ENCODE data around the gene ZCCHC14.

ZCCHC14 gene

DNA sequence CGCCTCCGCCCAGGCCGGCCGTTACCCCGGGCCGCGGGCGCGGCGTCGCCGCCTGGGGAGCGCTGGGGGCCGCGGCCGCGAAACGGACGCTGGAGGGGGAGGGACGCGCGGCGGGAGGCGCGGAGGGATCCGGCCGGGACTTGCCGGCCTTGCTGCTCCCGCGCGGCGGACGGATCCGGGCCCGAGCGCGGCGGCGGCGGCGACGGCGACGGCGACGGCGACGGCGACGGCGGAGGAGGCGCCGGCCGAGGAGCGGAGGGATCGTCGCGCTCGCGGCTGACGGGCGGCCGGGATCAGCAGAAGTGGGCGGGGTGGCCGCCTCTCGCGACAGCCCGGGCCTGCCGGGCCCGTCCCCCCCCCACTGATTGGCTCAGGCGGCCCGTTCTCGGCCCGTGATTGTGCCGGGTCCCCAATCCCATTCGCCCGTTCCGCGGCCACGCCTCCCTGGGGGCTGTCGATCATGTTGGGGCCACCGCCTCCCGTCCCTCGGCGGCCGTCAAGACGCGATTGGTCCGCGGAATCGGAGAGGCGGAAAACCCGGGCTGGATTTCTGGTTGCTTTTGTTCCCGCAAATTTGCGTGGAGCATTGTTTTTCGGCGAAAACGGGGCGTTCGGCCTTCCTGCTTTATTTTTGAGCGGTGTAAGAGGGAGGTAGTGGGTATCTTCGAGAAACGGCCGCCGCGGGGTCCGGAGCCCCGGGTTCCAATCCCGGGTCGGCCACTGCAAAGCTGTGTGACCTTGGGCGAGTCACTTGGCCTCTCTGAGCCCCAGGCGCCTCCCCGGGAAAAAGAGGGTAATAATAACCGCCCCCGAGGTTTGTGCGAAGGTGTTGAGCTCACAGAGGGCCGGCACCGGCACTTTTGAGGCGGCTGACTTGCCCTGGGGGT lies at the start of gene ZCCHC14:
TSS of gene ZCCHC14 (minus strand) at position 304 of the 887 bp plus-strand sequence. CDS start 786 bp downstream, outside the sequence.
- peak; percentile 98 for DNase-seq

DNA sequence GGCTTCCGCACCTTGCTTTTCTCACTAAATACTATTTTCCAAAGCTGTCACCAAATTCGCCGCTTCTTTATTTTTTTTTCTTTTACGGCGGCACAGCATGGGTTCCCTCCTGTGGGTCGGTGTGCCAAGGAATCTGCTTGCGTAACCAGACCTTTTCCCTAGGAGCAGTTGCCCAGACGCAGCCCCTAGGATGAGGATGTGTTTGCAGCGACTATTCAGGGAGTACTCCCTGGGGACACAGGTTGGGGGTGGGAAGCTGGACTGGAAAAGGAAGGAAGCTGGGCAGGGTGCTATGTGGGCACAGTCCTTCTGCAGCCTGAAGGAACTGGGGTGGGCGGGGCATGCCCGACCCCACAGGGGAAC lies 49.0 kb upstream of the ZCCHC14 start:
- no peak for DNase-seq

DNA sequence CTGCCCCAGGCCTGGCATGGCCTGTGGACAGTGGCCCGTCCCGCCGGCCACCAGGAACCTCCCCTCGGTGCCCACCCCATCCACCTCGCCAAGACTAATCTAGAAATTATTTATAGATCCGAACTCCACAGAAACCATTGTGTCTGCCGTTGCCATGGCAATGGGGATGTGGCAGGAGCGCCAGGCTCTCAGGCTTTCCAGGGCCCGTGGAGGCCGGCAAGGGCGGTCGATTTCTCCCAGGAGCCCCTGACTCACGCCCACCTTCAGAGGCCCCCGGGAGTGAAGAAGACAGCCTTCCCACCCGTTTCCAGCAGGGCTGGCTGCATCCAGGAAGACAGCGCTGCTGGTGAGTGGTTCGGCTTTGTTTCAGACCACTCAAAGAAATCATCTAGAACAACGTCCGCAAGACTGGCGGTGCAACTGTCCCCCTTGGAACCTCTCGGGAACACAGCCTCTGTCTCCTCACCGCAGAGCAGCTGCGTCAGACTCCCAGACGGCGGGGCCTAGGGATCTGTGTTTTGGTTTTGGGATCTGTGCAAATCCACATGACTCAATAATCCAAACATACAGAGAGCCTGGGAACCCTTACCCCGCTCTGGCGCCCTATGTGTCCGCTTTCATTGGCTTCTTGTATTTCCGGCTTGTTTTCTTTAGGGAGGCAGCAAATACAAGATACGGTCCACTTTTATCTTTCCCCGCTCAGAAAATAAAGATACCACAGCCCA lies 48.5 kb upstream of the ZCCHC14 start:
- peak; percentile 47 for DNase-seq

DNA sequence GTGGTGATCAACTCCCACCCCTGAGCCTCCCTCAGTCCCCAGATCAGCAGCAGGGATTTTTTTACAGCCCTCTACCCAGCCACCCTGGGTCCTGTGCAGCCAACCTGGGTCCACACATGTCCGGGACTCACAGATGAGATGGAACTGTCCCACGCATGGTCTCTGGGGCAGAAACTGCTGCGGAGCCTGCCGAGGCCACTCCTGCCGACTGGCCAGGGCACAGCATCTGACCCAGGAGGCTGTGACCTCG lies 48.0 kb upstream of the ZCCHC14 start:
- no peak for DNase-seq

DNA sequence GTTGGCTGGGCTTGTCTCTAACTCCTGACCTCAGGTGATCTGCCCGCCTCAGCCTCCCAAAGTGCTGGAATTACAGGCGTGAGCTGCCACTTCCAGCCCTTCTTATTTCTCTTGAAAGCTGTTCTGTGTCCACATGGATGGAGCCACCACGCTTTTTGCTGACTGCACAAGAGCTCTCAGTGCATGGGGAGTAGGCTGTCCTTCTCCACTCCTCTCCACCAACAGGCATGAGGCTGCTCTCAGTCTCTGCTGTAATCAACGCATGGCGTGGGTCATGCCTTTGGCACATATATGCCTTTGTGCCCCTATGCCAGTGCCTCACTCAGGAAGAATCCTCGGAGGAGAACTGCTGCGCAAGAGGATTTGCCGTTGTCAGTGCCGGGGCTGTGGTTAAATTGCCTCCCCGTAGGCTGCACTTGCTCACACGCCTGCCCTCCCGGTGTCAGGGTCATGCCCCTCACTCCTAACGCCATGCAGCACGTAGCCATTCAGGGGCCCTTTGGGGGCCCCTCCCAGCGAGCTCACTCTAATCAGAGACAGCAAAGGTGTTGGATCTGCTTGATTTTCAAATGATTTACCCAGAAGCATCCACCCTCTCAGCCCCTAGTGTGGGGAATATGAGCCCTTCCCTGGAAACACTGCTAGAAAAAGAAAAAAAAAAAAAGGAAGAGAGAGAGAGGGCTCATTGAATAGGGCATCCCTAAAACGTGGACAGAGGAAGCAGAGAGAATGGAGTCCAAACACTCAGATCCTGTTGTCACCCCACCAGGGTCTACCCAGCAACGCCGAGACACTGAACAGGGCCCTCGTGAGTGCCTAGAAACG lies 47.5 kb upstream of the ZCCHC14 start:
- DNase-seq: no peak

DNA sequence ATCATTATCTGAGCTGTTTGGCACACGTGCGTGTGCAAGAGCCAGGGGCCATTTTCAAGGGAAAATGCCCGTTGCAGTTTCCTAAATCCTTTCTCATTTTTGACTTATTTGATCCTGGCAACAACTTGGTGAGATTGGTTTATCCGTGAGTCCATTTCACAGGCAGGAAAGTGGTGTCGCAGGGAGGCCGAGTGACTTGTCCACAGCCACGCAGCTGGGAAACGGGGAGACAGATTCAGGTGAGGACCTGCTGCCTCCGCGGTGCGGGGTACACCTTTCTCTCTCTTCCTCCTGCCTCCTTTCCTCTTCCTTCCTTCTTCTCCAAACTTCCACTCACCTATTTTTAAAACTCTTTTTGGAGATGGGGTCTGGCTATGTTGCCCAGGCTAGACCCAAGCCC lies 46.3 kb upstream of the ZCCHC14 start:
- no peak for DNase-seq

DNA sequence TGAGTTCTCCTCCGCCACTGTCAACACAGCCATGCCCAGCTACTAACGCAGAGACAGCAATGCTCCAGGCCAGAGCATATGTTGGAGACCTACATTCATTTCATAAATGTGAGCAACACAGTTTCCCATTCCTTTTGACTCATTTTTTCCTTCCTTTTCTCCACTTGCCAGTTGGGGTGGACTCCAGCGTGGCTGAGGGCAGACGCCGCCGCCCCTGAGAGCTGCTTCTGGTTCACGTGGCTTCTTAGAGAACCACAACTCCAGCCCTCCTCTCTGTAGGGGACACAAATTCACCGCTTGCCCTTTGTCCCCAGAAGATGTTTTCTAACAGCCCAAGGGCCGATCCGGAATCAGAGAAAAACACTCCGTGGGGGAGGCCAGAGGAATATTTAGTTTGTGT lies 45.8 kb upstream of the ZCCHC14 start:
- DNase-seq: no peak

DNA sequence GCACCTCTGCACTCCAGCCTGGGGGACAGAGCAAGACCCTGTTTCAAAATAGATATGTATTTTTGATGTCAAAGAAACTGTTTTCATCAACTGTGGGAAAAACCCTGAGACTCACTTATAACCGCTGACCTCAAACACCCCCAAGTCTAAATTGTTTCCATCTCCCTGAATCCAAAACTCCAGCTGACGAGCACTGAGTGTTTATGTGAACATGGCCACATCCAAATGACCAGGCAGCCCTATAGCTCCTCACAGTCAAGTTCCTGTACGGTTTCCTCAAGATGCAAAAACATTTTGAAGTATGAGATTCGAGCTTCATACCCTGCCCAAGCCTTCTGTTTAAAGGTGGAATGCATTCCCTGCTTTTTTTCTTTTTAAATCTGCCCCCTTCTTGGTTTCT lies 45.3 kb upstream of the ZCCHC14 start:
- no peak for DNase-seq

DNA sequence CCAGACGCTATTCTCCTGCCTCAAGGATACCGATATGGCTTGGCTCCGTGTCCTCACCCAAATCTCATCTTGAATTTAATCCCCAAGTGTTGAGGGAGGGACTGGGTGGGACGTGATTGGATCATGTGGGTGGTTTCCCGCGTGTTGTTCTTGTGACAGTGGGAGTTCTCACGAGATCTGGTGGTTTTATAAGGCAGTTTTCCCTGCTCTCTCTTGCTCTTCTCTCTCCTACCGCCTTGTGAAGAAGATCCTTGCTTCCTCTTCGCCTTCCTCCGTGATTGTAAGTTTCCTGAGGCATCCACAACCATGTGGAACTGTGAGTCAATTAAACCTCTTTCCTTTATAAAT lies 43.9 kb upstream of the ZCCHC14 start:
- no peak for DNase-seq

DNA sequence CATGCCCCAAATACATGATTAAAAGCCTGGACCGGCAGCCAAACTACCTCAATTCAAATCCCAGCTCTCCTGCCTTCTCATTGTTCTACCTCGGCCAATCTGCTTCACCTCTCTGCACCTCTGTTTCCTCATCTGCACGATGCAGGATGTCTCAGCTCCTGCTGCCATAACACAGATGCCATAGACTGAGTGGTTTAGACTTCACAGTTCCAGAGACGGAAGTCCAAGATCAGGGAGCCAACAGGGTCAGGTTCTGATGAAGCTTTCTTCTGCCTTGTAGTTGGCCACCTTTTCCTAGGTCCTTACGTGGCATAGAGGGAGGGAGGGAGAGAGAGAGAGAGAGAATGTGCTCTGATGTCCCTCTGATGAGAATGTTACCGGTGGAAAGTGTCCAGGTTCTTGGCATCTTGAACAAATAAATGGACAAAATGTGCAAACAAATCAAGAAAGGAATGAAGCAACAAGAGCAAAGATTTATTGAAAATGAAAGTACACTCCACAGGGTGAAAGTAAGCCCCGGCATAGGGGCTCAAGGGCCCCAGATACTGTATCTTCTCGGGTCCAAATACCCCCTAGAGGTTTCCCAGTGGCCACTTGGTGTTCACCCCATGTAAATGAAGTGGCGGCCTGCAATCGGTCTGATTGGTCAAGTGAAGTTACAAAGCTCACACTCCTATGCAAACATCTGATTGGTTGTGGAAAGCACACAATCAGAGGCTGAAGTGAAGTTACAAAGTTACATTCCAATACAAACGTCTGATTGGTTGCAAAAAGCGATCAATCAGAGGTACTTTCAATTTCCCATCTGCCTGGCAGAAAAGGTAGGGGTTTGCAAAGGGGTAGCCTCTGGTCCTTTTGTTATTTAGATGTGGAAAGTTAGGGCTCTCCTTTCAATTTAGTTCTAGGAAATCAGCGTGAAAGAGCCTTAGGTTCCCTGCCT lies 43.3 kb upstream of the ZCCHC14 start:
- no peak for DNase-seq

DNA sequence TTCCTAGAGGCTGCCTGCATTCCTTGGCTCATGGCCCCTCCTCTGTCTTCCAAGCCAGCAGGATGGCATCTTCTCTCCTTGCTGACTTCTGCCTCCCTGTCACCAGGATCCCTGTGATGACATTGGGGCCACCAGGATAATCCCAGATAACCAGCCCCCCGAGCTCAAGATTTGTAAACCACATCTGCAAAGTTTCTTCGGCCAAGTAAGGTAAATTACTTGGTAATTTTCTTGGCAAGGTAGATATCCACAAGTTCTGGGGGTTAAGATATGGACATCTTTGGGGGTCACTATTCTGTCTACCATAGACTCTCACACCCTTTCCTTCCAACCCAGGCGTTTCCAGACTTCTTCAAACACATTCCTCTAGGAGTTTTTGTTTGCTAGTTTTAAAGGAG lies 42.6 kb upstream of the ZCCHC14 start:
- DNase-seq: no peak

DNA sequence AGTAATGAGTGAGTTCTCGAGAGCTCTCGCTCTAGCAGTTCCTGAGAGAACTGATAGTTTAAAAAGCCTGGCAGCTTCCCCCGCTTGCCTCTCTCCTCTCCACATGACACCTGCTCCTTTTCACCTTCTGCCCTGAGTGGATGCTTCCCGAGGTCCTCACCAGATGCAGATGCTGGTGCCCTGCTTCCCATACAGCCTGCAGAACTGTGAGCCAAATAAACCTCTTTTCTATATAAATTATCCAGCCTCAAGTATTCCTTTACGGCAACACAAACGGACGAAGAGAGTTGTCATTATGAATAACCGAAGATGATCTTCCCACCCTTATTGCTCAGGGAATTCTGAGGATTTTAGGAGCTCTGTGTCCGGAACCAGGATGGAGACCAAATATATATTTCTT lies 41.9 kb upstream of the ZCCHC14 start:
- no peak for DNase-seq

DNA sequence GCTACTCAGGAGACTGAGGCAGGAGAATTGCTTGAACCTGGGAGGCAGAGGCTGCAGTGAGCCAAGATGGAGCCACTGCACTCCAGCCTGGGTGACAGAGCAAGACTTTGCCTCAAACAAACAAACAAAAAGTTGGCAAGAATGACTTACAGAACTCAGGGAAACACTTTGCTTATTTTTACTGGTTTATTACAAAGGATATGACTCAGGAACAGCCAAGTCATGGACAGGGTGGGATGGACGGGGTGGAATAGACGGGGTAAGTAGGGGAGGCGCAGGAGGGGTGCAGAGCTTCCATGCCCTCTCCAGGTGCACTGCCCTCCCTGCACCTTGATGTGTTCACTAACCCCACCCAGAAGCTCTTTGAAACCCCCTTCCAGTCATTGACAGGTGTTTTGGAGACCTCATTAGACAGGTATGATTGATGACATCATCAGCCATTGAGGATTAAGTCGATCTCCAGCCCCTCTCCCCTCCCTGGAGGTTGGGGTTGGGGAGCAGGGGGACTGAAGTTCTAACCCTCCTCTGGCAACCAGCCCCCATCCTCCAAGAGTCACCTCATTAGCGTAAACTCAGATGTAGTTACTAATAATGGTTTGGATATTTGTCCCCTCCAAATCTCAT lies 41.3 kb upstream of the ZCCHC14 start:
- no peak for DNase-seq

DNA sequence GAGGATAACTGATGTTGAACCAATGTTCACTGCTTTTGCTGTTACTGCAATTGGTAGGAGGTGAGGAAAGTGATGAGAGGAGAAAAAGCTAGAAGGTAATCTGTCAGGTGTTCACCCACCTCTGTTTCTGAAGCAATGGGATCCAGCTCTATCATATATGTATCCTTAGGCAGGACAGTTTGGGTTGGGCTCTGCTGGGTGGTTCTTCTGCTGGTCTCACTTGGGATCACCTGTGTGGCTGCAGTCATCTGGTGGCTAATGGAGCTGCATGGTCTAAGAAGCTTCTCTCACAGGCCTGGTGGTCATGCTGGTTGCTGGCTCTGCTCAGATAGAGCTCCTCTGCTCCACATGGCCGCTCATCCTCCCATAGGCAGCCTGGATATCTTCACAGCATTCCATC lies 40.2 kb upstream of the ZCCHC14 start:
- no peak for DNase-seq

DNA sequence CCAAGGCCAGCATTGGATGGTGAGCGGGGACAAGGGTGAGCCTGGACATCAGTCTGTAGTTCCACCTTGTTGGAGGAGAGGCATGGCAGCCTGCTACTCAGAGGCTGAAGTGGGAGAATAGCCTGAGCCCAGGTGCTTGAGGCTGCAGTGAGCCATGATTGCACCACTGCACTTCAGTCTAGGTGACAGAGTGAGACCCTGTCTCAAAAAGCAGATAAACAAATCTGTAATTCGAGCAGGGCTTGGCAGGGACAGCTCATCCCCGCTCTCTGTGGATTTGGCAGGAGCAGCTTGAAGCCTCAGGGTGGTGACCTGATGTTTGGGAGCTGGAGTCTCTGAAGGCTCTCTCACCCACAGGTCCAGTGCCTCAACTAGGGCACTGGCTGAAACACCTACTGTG lies 38.6 kb upstream of the ZCCHC14 start:
- DNase-seq: no peak

DNA sequence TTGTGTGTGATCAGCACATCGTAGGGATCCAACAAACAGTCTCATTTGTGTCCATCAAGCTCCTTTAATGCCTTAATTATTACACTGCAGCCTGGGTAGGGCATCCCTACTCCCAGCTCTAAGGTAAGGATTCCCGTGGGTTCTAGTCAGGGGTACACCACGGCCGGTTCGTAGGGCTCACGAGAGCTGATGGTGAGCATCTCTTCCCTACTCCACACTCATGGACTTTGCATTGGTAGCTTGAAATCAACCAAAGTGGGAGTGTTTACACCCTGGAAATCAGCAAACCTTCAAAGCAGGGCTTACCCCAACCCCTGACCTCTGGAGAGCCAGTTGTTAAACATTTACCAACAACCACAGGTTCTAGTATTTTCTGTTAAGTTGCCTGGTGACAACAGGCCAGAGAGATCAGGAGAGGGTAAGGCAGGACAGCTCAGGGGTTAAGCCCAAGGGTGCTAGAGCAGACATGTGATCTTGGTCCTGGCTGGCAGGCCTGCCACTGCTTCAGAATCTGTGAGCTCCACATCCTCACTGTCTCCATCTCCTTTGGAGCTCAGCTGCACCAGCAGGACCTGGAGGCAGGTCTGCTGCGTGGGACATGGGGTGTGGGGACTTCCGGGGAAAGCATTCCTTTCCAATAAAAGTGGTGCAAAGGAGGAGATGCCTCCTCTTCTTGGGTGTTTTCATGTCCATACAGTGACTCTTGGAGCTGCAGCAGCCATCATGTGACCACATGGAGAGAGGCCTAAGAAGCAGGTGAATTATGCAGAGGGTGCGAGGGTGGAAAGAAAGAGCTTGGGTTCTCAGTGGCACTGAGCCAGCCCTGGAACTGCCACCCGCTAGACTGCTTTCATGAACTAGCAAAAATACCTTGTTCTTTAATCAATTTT lies 36.1 kb upstream of the ZCCHC14 start:
- DNase-seq: no peak

DNA sequence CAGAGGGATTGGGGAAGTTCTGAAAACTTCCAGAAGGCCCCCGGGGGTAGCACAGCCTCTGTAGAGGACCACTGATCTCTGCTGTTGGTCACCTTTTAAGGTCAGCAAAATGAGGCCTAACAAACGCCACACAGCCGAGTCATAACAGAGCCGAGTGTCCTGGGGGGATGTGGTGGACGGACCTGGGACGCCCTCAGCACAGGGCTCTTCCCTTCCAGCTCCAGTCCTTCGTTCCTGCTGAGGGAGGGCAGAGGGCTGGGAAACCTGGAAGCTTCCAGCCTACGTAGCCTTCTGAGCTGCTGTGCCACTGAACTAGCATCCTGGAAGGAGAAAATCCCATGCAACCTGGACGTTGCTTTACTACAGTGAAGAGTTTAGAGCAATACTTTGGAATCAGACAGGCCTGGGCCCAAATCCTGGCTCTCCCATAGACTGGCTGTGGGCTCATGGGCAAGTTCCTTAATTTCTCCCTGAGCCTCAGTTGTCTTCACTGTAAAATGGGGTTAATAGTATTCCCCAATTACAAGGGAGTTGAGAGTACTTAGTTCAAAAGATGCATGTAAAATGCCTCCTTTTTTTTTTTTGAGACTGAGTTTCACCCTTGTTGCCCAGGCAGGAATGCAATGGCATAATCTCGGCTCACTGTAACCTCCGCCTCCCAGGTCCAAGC lies 34.4 kb upstream of the ZCCHC14 start:
- DNase-seq: no peak

DNA sequence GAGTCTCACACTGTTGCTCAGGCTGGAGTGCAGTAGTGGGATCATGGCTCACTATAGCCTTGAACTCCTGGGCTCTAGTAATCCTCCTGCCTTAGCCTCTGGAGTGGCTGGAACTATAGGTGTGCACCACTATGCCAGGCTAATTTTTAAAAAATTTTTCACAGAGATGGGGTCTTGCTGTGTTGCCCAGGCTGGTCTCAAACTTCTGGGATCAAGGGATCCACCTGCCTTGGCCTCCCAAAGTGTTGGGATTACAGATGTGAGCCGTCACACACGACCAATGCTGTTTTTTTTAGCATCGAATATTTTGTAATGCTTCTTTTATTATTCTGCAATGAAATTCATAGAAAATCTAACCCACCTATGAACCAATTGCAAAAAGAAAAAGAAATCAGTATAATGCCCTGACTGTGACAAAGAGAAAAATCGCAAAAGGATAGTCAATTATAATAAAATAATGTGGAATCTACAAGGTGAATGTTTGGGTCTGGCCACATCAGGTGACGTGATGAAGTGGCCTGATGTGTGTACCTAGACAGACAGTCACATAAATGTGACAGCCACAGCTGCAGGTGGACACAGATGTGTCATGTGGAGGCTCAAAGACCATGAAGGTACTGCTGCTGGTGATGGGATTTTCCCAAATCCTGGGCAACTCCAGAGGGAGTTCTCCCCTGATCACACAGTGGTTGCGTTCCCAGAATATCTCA lies 33.6 kb upstream of the ZCCHC14 start:
- no peak for DNase-seq

DNA sequence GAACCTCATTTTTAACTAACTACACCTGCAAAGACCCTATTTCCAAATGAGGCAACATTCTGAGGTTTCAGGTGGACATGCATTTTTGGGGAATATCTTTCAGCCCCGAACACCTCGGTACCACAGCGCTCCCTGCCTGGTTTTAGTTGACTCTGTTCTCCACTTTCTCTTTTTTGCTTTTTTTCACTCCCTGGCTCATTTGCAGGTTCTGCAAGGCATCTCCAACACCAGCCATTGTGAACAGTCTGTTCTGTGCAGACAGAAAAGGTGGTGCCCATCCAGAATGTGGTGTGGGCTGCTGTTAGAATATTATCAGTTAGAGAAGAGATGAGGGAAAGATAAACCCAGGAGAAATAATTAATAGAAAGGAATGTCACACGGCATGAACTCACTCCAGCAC lies 32.5 kb upstream of the ZCCHC14 start:
- no peak for DNase-seq

DNA sequence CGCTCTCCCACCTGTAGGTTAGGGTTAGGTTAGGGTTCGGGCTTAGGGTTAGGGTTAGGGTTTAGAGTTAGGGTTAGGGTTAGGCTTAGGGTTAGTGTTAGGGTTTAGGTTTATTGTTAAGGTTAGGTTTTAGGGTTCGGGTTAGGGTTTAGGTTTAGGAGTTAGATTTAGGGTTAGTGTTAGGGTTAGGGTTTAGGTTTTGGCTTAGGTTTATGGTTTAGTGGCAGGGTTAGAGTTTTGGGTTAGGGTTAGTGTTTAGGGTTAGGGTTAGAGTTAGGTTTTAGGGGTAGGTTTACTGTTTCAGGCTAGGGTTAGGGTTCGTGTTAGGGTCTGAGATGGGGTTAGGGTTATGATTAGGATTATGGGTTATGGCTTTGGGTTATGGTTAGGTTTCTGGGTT lies 31.6 kb upstream of the ZCCHC14 start:
- no peak for DNase-seq
